HS-27A (cell line): ENCODE results near the gene CNRIP1.

Experiments
- DNase-seq: peaks from one replicate; pipeline ENCODE4 v3.0.0-alpha.2; 2012; ENCODE audit warnings: low read depth, missing footprints

The CNRIP1 gene

GRCh38 chr2:68251187-68251854 is 68.4 kb downstream of the CNRIP1 start:
- DNase-seq = no peak

GRCh38 chr2:68250652-68251186 is 69.0 kb downstream of the CNRIP1 start:
- DNase-seq = no peak

- no peak for DNase-seq
Measured at GRCh38 chr2:68250196-68250595, 69.6 kb downstream of the CNRIP1 start.

- DNase-seq = no peak
Measured at GRCh38 chr2:68248806-68249205, 70.9 kb downstream of the CNRIP1 start.

GRCh38 chr2:68248361-68248760 is 71.4 kb downstream of the CNRIP1 start:
- no peak for DNase-seq

- DNase-seq = no peak
Measured at GRCh38 chr2:68246396-68246795, 73.4 kb downstream of the CNRIP1 start.

- no peak for DNase-seq
Measured at GRCh38 chr2:68245672-68246071, 74.1 kb downstream of the CNRIP1 start.

- DNase-seq = no peak
Measured at GRCh38 chr2:68245066-68245465, 74.7 kb downstream of the CNRIP1 start.

GRCh38 chr2:68244456-68244855 is 75.3 kb downstream of the CNRIP1 start:
- no peak for DNase-seq
